Activated CD8-positive, alpha-beta memory T cell treated with anti-CD3 and anti-CD28 coated beads, Interleukin-2, amount 50 U/mL, for 1 hour (primary cell): ENCODE data around the gene LACTB.
"Not testable (repeated sequence)": the region's sequence is repeated elsewhere in the genome, so short reads cannot be mapped to it uniquely, and the experiment has no call there.

Experiments used
- DNase-seq: peaks from one replicate; pipeline ENCODE4 v3.0.0-alpha.2; 2020; ENCODE audit errors: extremely low read depth

Gene LACTB

DNA sequence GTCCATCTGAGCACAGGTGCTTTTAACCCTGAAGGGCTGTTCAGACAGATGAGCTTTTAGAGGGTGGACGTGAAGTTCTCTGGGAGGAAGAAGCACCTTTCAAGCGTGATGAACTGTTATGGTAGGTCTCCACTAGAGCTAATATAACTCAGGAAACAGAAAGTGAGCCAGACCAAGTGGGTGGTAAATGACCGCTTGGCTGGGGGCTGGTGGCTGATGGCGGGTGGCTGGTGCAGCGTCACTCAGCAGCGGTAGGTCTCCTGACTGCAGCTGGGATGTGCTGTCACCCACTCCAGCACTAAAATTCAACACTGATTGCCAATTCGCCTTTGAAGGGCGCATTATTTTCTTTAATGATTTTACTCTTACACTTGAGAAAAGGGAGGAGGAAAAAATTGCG lies 31.2 kb upstream of the LACTB start:
- DNase-seq, result no peak

GRCh38 chr15:63090887-63091286 lies 30.8 kb upstream of the LACTB start:
- DNase-seq, result no peak

- no peak for DNase-seq
Measured at GRCh38 chr15:63091679-63092446, 29.8 kb upstream of the LACTB start.

- peak; percentile 32 for DNase-seq
Measured at GRCh38 chr15:63093486-63094205, 28.0 kb upstream of the LACTB start.

DNA sequence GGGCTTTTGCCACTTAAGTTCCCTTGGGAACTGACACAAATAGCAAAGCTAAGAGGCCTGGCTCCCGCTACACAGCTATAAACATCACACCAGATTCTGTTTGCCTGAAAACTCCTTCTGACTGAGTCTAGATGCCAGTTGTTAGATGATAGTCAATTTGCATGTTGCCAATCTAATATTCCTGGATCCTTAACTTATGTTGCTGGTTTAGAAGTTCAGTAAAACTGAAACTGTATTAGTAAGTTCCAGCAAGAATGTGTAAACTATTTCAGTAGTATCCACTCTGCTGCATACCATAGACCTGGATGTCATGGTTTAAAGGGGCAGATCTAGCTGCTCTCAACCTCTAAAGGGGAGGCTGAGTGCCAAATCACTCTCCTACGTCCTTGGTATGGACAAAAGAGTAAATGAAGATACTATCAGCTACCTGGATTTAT lies 27.1 kb upstream of the LACTB start:
- DNase-seq, result no peak

DNA sequence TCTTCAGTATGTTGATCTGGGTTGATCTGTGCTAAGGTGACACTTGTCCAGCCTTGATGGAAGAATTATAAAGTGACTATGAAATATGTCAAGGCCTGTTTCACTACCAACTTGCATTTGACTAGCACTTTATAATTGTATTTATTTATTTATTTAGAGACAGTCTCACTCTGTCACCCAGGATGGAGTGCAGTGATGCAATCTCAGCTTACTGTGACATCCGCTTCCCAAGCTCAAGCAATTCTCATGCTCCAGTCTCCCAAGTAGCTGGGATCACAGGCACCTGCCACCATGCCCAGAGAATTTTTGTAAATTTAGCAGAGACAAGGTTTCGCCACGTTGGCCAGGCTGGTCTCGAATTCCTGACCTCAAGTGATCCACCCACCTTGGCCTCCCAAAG lies 25.5 kb upstream of the LACTB start:
- no peak for DNase-seq

GRCh38 chr15:63098901-63099300 lies 22.8 kb upstream of the LACTB start:
- not testable (repeated sequence) for DNase-seq

DNA sequence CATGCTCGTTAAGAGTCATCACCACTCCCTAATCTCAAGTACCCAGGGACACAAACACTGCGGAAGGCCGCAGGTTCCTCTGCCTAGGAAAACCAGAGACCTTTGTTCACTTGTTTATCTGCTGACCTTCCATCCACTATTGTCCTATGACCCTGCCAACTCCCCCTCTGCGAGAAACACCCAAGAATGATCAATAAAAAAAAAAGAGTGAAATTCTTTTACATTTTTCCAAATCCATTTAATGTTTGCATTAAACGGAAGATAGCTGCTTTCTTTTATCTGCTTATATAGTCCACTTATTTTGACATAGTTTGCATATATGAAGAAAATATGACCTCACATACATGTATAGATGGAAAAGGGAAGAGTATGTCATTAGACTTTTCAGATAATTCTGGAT lies 22.1 kb upstream of the LACTB start:
- not testable (repeated sequence) for DNase-seq

- no peak for DNase-seq
Measured at GRCh38 chr15:63103416-63103815, 18.2 kb upstream of the LACTB start.

GRCh38 chr15:63104727-63105126 lies 16.9 kb upstream of the LACTB start:
- no peak for DNase-seq

DNA sequence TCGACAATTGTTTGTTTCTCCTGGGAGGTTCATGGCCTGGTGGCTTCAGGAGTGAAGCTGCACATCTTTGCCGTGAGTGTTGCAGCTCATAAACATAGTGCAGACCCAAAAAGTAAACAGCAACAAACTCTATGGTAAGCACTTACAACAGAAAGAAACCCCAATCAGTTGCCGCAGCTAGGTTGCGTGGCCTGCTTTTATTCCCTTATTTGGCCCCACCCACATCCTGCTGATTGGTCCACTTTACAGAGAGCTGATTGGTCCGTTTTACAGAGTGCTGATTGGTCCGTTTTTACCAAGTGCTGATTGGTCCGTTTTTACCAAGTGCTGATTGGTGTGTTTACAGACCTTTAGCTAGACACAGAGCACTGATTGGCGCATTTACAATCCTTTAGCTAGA lies 16.3 kb upstream of the LACTB start:
- not testable (repeated sequence) for DNase-seq

- no peak for DNase-seq
Measured at GRCh38 chr15:63107895-63108546, 13.6 kb upstream of the LACTB start.

GRCh38 chr15:63109498-63109897 lies 12.2 kb upstream of the LACTB start:
- no peak for DNase-seq

- DNase-seq, result no peak
Measured at GRCh38 chr15:63109920-63110319, 11.7 kb upstream of the LACTB start.

- DNase-seq, result no peak
Measured at GRCh38 chr15:63110428-63111026, 11.1 kb upstream of the LACTB start.

DNA sequence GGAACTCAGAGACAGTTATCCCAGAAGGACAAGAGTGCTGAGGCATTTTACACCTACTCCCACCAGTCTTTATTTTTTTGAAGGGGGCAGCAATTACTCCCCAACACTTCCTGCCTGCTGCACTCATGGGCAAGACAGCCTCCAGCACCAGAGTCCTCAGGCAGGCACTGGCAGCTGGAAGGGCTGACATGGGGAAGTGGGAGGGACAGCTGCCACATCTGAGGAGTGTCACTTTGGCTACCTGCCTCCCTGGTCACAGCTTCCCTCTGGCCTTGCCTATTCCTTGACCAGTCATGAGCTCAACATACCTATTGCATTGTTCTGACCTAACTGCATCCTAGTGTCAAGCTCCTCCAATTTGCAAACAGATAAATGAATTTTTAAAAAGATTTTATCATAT lies 10.2 kb upstream of the LACTB start:
- no peak for DNase-seq

DNA sequence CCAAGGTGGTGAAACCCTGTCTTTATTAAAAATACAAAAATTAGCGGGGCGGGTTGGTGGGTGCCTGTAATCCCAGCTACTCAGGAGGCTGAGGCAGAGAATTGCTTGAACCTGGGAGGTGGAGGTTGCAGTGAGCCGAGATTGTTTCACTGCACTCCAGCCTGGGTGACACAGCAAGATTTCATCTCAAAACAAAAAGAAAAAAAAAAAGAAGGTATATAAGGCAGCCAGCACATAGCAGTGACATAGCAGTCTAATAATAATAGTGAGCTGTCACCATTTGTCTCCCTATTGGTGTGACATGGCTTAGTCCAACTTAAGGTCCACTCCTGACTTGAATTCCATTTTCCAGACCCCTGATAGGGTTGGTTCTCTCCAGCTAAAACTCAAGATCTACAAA lies 8.8 kb upstream of the LACTB start:
- no peak for DNase-seq

DNA sequence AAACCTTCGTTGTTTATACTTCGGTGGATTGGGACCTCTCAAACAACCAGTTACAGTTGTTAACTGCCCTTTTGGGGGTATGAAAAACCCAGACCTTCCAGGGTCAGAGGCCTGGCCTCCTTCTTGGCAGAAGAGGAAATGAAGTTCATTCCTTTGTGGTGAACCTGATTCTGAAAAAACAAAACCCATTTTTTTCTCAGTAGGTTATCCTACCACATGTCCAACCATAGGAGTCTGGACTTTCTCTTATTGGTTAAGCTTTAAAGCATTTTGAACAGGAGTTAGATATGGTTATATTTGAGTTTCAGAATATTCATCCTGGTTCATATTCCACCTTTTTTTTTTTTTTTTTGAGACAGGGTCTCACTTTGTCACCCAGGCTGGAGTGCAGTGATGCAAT lies 7.2 kb upstream of the LACTB start:
- no peak for DNase-seq

GRCh38 chr15:63118854-63119253 lies 2.8 kb upstream of the LACTB start:
- no peak for DNase-seq

DNA sequence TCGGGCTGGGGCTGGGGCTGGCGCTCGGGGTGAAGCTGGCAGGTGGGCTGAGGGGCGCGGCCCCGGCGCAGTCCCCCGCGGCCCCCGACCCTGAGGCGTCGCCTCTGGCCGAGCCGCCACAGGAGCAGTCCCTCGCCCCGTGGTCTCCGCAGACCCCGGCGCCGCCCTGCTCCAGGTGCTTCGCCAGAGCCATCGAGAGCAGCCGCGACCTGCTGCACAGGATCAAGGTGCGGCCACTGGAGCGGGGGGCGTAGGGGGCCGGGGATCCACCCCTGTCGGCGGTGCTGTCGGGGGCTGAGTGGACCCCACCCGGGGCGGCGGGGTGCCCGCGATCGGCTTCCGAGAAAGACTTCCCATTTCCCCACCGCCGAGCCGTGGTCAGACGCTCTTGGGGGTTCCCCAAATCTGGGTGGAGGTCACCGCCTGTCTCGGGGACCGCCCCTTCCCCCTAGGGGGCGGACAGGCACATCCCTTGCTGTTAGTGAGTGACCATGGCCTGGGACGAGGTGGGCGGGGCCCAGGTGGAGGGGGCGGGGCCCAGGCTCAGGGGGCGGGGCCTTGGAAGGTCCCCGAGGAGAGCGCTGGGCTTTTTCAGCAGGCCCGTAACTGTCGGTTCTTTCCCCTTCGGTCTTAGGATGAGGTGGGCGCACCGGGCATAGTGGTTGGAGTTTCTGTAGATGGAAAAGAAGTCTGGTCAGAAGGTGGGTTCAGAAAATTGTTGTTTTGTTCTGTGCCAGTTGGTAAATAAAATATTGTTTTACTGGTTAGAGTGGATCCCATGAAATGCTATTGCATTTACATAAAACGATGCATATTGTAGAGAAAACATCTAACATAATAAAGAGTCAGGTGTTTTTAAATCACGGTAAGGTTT lies 578 bp downstream of the LACTB start:
- DNase-seq, result peak; percentile 32

DNA sequence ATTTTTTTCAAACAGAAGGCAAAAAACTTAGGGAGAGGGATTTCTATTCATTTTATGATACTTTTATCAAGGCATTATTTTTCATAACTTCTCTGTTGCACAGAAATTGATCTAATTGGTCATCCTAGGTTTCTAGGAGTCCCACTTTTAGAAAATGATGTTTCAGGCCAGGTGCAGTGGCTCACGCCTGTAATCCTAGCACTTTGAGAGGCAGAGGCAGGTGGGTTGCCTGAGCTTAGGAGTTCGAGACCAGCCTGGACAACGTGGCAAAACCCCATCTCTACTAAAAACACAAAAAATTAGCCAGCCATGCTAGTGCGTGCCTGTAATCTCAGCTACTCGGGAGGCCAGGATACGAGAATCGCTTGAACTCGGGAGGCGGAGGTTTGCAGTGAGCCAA lies 2.8 kb downstream of the LACTB start:
- no peak for DNase-seq
